SK-N-SH (cell line): ENCODE measurements around the gene PRICKLE1. TPM values are rescaled to one million over a fixed set of nuclear protein-coding genes. Genes with fewer than 3 reads are reported as not detected.

Experiments used
- CTCF ChIA-PET: fragments of 300-600, 350-600 bp; formaldehyde crosslinking; extraction: SDS; loops from one replicate; lab custom pipeline; 2021; lab: Yijun Ruan, JAX
- POLR2A ChIA-PET: fragments of 350-600 bp; sonication (Branson Sonifier 250); formaldehyde crosslinking; extraction: SDS; loops from one replicate; lab custom pipeline; 2020; ENCODE audit warnings: antibody characterized with exemption, inconsistent platforms; lab: Yijun Ruan, JAX
- DNase-seq: peaks from one replicate; pipeline ENCODE4 v3.0.0; 2012
- H2AFZ ChIP-seq: fragments of 200-600 bp; sonication (generic); 2 replicates; pipeline ENCODE4 v1.8.1; 2016; ENCODE audit warnings: antibody characterized with exemption, mild to moderate bottlenecking, low read depth
- H3F3A ChIP-seq: fragments of 200-600 bp; sonication (generic); replicated peaks from 2 replicates; pipeline ENCODE3; 2016; ENCODE audit warnings: antibody characterized with exemption, mild to moderate bottlenecking; ENCODE audit not compliant: insufficient read depth
- H3K27ac ChIP-seq, 2 experiments: fragments of 200-500 bp in 1 of 2; fragments of 200-600 bp in 1 of 2; sonication (Bioruptor generic) in 1 of 2; sonication (generic), shearing (Covaris generic) in 1 of 2; 2 replicates each; pipeline versions ENCODE4 v1.5.1 to v1.6.1; 2014 to 2016; ENCODE audit warnings: low read depth in 2 of 2, inconsistent platforms in 1 of 2, low read length in 1 of 2, mild to moderate bottlenecking in 1 of 2, mixed read lengths in 1 of 2
- H3K27me3 ChIP-seq: fragments of 200-600 bp; sonication (generic), shearing (Covaris generic); 2 replicates; pipeline ENCODE4 v1.6.1; 2016; ENCODE audit warnings: mixed run types; ENCODE audit not compliant: insufficient read depth
- H3K36me3 ChIP-seq, 2 experiments: fragments of 200-500 bp in 1 of 2; fragments of 200-600 bp in 1 of 2; sonication (Bioruptor generic) in 1 of 2; sonication (generic) in 1 of 2; replicated peaks in 1 of 2; 2 replicates each; pipeline versions ENCODE3 to v1.5.1; 2014 to 2016; ENCODE audit warnings: low read length in 1 of 2, mild to moderate bottlenecking in 1 of 2; ENCODE audit not compliant: insufficient read depth in 2 of 2, control insufficient read depth in 1 of 2
- H3K4me1 ChIP-seq, 2 experiments: fragments of 200-500 bp in 1 of 2; fragments of 200-600 bp in 1 of 2; sonication (Bioruptor generic) in 1 of 2; sonication (generic), shearing (Covaris generic) in 1 of 2; 2 replicates each; pipeline versions ENCODE4 v1.5.1 to v1.6.1; 2014 to 2016; ENCODE audit warnings: low read depth in 1 of 2, low read length in 1 of 2, mixed run types in 1 of 2; ENCODE audit not compliant: insufficient read depth in 2 of 2, control insufficient read depth in 1 of 2
- H3K4me2 ChIP-seq: fragments of 200-600 bp; sonication (generic), shearing (Covaris generic); 2 replicates; pipeline ENCODE4 v1.6.1; 2017; ENCODE audit warnings: mixed run types
- H3K4me3 ChIP-seq, 2 experiments: fragments of 200-500 bp in 1 of 2; fragments of 200-600 bp in 1 of 2; sonication (Bioruptor generic) in 1 of 2; sonication (generic), shearing (Covaris generic) in 1 of 2; 2 replicates each; pipeline versions ENCODE4 v1.5.1 to v1.8.1; 2014 to 2016; ENCODE audit warnings: low read depth in 2 of 2, inconsistent platforms in 1 of 2, low read length in 1 of 2, mild to moderate bottlenecking in 1 of 2, mixed read lengths in 1 of 2, moderate library complexity in 1 of 2
- H3K79me2 ChIP-seq: fragments of 200-600 bp; sonication (generic); 2 replicates; pipeline ENCODE4 v1.8.1; 2017; ENCODE audit warnings: mild to moderate bottlenecking; ENCODE audit not compliant: insufficient read depth
- H3K9ac ChIP-seq: fragments of 200-600 bp; sonication (generic); 2 replicates; pipeline ENCODE4 v1.6.1; 2017; ENCODE audit warnings: mixed run types
- H3K9me2 ChIP-seq: fragments of 200-600 bp; sonication (generic); 2 replicates; pipeline ENCODE4 v1.6.1; 2017; ENCODE audit warnings: mixed run types
- H3K9me3 ChIP-seq: fragments of 200-600 bp; sonication (generic); 2 replicates; pipeline ENCODE4 v1.6.1; 2017; ENCODE audit warnings: mixed run types, mild to moderate bottlenecking, moderate library complexity
- H4K20me1 ChIP-seq: fragments of 200-600 bp; sonication (generic); 2 replicates; pipeline ENCODE4 v1.6.1; 2017; ENCODE audit warnings: mild to moderate bottlenecking, mixed run types; ENCODE audit not compliant: insufficient read depth
- CHD2 ChIP-seq: fragments of 150-350 bp; IDR thresholded peaks from 2 replicates; pipeline ENCODE4 v1.6.1; 2018; ENCODE audit warnings: low read length; ENCODE audit not compliant: partially characterized antibody
- EP300 ChIP-seq, 2 experiments: IDR thresholded peaks; 2 replicates each; pipeline versions ENCODE4 v1.4.0 to v1.6.1; 2012; ENCODE audit warnings: borderline replicate concordance in 1 of 2, low read depth in 1 of 2, low read length in 1 of 2
- FOSL2 ChIP-seq: IDR thresholded peaks from 2 replicates; pipeline ENCODE4 v1.4.0; 2012; ENCODE audit warnings: low read depth, mild to moderate bottlenecking, moderate library complexity, borderline replicate concordance
- FOXJ3 ChIP-seq: sonication (generic); formaldehyde crosslinking; IDR thresholded peaks from 2 replicates; pipeline ENCODE4 v1.5.1; 2020; ENCODE audit warnings: mild to moderate bottlenecking, missing genetic modification reagents
- FOXM1 ChIP-seq: IDR thresholded peaks from 2 replicates; pipeline ENCODE4 v1.4.0; 2012; ENCODE audit warnings: low read depth, mild to moderate bottlenecking
- JUND ChIP-seq: IDR thresholded peaks from 2 replicates; pipeline ENCODE4 v1.4.0; 2012
- NFIC ChIP-seq: IDR thresholded peaks from 2 replicates; pipeline ENCODE4 v1.4.0; 2012; ENCODE audit warnings: borderline replicate concordance
- NRF1 ChIP-seq: IDR thresholded peaks from 2 replicates; pipeline ENCODE4 v1.6.1; 2012; ENCODE audit warnings: low read depth, mild to moderate bottlenecking, low read length
- RAD21 ChIP-seq: IDR thresholded peaks from 2 replicates; pipeline ENCODE4 v1.6.1; 2012; ENCODE audit warnings: mild to moderate bottlenecking, low read length
- TAF1 ChIP-seq: IDR thresholded peaks from 2 replicates; pipeline ENCODE4 v1.6.1; 2012; ENCODE audit warnings: low read depth, mild to moderate bottlenecking, low read length, moderate library complexity, borderline replicate concordance
- USF1 ChIP-seq: IDR thresholded peaks from 2 replicates; pipeline ENCODE4 v1.4.0; 2012; ENCODE audit warnings: low read depth, borderline replicate concordance
- YY1 ChIP-seq: IDR thresholded peaks from 2 replicates; pipeline ENCODE4 v1.4.0; 2012; ENCODE audit warnings: low read depth, mild to moderate bottlenecking
- ZBTB33 ChIP-seq: IDR thresholded peaks from 2 replicates; pipeline ENCODE4 v1.4.0; 2012; ENCODE audit warnings: low read depth, borderline replicate concordance
- WGBS: methylation state at CpG from one replicate; pipeline ENCODE4 v1.1.6; 2017; ENCODE audit warnings: low lambda C conversion rate; 5-methylcytosine and 5-hydroxymethylcytosine counted together
- polyA plus RNA-seq, 3 experiments: library from polyadenylated mRNA; depleted of rRNA; stranded (reverse); fragments of >200 nt; gene quantifications; 2 replicates each; pipeline ENCODE4 v1.2.3, GENCODE V29; 2012
- TF ChIP-seq, protein P1 (sequence below): IDR thresholded peaks from 2 replicates; pipeline ENCODE4 v1.6.1; 2012; ENCODE audit warnings: mild to moderate bottlenecking, low read depth, low read length, moderate library complexity
- TF ChIP-seq, protein P2 (sequence below): fragments of 200-600 bp; sonication (generic); IDR thresholded peaks from 2 replicates; pipeline ENCODE4 v1.6.1; 2017; ENCODE audit warnings: antibody characterized with exemption, mild to moderate bottlenecking, moderate library complexity
- TF ChIP-seq, protein P3 (sequence below): fragments of 150-350 bp; IDR thresholded peaks from 2 replicates; pipeline ENCODE4 v1.6.1; 2017; ENCODE audit warnings: antibody characterized with exemption, low read length, low read depth, borderline replicate concordance
- TF ChIP-seq, protein P4 (sequence below): IDR thresholded peaks from 2 replicates; pipeline ENCODE4 v1.4.0; 2012; ENCODE audit warnings: low read depth

PRICKLE1 gene
- polyA plus RNA-seq, 1 of the 3 experiments (the other 2 are of a cell fraction) = 1.2 TPM

DNA sequence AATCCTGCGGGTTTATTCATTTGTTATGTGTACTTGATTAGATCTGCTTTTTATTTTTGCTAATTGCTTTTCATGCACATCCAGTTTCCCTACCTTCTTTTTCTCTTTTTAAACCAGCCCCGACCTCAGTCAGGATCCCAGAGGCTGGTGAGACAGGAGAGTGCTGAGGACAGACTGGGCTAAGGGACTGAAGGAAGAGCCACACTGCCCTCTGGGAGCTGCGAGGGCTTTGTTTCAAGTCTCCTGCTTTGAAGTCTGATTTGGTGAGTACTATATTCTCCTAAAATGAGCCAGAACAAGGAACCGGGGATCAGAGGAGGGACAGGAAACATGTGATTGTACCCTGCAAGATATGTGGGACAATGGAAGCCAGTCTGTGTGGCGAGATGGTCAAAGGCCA lies 23.9 kb downstream of the PRICKLE1 start:
- no peaks in the 10 kb centered on the region for H3F3A ChIP-seq
- CTCF ChIA-PET = interaction anchor here (1.1 to 12.6 kb wide), 3 partner anchors 14 to 82 kb away, joined by 3 to 206 read pairs (median 4); no protein-coding TSS in a partner anchor
- no peaks in the 10 kb centered on the region for H3K79me2 ChIP-seq
- no peaks in the 10 kb centered on the region for H3K9me3 ChIP-seq
- TF ChIP-seq FOXJ3 (CRISPR knock-in tag) (no peak), RAD21 (peak; percentile 56)
- H3K4me3 ChIP-seq = no peak overlapping the region
- DNase-seq = no peak
- WGBS = 67% methylated on average over 5 of the region's 5 CpGs
- no peak overlapping the region for H3K27ac ChIP-seq
- no peak overlapping the region for H3K9ac ChIP-seq
- no peaks in the 10 kb centered on the region for H3K36me3 ChIP-seq
- H3K4me1 ChIP-seq = peaks cover 0 to 6% of the 10 kb centered on the region in 2 experiments; a peak in 1 of 4 replicates
- POLR2A ChIA-PET = no interaction called here
- H3K9me2 ChIP-seq = no peaks in the 10 kb centered on the region
- H2AFZ ChIP-seq = no peak overlapping the region
- H3K4me2 ChIP-seq = no peak overlapping the region
- no peaks in the 10 kb centered on the region for H4K20me1 ChIP-seq
- no peaks in the 10 kb centered on the region for H3K27me3 ChIP-seq

DNA sequence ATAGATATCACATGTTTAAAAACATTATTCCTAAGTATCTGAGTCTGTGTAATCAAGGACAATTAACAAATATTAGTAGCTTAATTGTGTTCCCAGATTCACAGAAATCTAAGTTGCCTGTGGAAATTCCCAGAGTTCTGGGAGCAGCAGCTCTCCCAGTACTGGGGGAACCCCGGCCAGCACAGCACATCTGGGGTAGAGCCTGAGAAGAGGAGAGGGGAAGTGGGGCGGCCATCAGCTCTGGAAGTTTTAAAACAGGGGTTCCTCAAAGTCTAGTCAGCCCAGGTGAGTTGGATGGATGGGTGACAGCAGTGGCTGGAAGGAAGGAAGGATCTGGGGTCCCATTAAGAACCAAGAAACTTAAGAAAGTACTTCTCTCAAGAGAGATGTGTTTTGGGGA lies 24.6 kb downstream of the PRICKLE1 start:
- H3K4me3 ChIP-seq = no peak overlapping the region
- H3K4me2 ChIP-seq = no peak overlapping the region
- TF ChIP-seq NFIC (no peak), FOSL2 (no peak), FOXJ3 (CRISPR knock-in tag) (no peak), NRF1 (no peak), JUND (no peak), USF1 (no peak), ZBTB33 (no peak), TAF1 (no peak), YY1 (no peak), FOXM1 (no peak), CHD2 (no peak), EP300 (IDR thresholded peaks at IDR 0.05; ENCODE audit: borderline replicate concordance in 1 of 2, low read depth in 1 of 2, low read length in 1 of 2) (no peak)
- TF ChIP-seq, protein P1, sequence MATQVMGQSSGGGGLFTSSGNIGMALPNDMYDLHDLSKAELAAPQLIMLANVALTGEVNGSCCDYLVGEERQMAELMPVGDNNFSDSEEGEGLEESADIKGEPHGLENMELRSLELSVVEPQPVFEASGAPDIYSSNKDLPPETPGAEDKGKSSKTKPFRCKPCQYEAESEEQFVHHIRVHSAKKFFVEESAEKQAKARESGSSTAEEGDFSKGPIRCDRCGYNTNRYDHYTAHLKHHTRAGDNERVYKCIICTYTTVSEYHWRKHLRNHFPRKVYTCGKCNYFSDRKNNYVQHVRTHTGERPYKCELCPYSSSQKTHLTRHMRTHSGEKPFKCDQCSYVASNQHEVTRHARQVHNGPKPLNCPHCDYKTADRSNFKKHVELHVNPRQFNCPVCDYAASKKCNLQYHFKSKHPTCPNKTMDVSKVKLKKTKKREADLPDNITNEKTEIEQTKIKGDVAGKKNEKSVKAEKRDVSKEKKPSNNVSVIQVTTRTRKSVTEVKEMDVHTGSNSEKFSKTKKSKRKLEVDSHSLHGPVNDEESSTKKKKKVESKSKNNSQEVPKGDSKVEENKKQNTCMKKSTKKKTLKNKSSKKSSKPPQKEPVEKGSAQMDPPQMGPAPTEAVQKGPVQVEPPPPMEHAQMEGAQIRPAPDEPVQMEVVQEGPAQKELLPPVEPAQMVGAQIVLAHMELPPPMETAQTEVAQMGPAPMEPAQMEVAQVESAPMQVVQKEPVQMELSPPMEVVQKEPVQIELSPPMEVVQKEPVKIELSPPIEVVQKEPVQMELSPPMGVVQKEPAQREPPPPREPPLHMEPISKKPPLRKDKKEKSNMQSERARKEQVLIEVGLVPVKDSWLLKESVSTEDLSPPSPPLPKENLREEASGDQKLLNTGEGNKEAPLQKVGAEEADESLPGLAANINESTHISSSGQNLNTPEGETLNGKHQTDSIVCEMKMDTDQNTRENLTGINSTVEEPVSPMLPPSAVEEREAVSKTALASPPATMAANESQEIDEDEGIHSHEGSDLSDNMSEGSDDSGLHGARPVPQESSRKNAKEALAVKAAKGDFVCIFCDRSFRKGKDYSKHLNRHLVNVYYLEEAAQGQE = no peak
- TF ChIP-seq, protein P2, sequence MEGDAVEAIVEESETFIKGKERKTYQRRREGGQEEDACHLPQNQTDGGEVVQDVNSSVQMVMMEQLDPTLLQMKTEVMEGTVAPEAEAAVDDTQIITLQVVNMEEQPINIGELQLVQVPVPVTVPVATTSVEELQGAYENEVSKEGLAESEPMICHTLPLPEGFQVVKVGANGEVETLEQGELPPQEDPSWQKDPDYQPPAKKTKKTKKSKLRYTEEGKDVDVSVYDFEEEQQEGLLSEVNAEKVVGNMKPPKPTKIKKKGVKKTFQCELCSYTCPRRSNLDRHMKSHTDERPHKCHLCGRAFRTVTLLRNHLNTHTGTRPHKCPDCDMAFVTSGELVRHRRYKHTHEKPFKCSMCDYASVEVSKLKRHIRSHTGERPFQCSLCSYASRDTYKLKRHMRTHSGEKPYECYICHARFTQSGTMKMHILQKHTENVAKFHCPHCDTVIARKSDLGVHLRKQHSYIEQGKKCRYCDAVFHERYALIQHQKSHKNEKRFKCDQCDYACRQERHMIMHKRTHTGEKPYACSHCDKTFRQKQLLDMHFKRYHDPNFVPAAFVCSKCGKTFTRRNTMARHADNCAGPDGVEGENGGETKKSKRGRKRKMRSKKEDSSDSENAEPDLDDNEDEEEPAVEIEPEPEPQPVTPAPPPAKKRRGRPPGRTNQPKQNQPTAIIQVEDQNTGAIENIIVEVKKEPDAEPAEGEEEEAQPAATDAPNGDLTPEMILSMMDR = no peak
- TF ChIP-seq, protein P3, sequence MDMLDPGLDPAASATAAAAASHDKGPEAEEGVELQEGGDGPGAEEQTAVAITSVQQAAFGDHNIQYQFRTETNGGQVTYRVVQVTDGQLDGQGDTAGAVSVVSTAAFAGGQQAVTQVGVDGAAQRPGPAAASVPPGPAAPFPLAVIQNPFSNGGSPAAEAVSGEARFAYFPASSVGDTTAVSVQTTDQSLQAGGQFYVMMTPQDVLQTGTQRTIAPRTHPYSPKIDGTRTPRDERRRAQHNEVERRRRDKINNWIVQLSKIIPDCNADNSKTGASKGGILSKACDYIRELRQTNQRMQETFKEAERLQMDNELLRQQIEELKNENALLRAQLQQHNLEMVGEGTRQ = no peak
- TF ChIP-seq, protein P4, sequence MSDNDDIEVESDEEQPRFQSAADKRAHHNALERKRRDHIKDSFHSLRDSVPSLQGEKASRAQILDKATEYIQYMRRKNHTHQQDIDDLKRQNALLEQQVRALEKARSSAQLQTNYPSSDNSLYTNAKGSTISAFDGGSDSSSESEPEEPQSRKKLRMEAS = no peak
- 57% methylated on average over 2 of the region's 2 CpGs for WGBS
- no peaks in the 10 kb centered on the region for H3K36me3 ChIP-seq
- H3K27ac ChIP-seq = no peak overlapping the region
- no peaks in the 10 kb centered on the region for H3K9me2 ChIP-seq
- H4K20me1 ChIP-seq = no peaks in the 10 kb centered on the region
- no peaks in the 10 kb centered on the region for H3F3A ChIP-seq
- CTCF ChIA-PET = interaction anchor here (1.5 to 12.6 kb wide), 3 partner anchors 23 to 81 kb away, joined by 3 to 206 read pairs (median 4); no protein-coding TSS in a partner anchor
- H3K4me1 ChIP-seq = peaks cover 0 to 6% of the 10 kb centered on the region in 2 experiments; a peak in 1 of 4 replicates
- POLR2A ChIA-PET = no interaction called here
- H3K79me2 ChIP-seq = no peaks in the 10 kb centered on the region
- no peaks in the 10 kb centered on the region for H3K27me3 ChIP-seq
- DNase-seq = no peak
- H3K9ac ChIP-seq = no peak overlapping the region
- H2AFZ ChIP-seq = no peak overlapping the region
- H3K9me3 ChIP-seq = no peaks in the 10 kb centered on the region
